Measurements from ENCODE around the gene PDE1C. TPM values are rescaled to one million over a fixed set of nuclear protein-coding genes. Genes with fewer than 3 reads are reported as not detected.

PDE1C gene
- total and polyA plus RNA-seq, 2 of the 4 experiments (the other 2 are of a cell fraction): 14.2 to 61.5 TPM

GRCh38 chr7:32051128-32051527 is 19.1 kb downstream of the PDE1C start:
- Histone ChIP-seq H4K5ac (ENCODE audit: low read depth, low read length) (no peak overlapping the region), H2BK120ac (ENCODE audit: low read depth, low read length) (no peak overlapping the region), H3K9me3 (ENCODE audit: control insufficient read depth, insufficient read depth, low read length) (no peaks in the 10 kb centered on the region), H3K4ac (ENCODE audit: low read depth, low read length) (no peak overlapping the region), H3K9ac (ENCODE audit: low read depth, low read length) (no peak overlapping the region), H3K9me1 (ENCODE audit: insufficient read depth, low read length) (peaks cover 4% of the 10 kb centered on the region; the same call in 1 of the 2 replicates), H3K27me3 (ENCODE audit: control insufficient read depth, insufficient read depth, low read length) (no peaks in the 10 kb centered on the region), H2BK15ac (ENCODE audit: low read depth, low read length) (no peak overlapping the region), H3K56ac (ENCODE audit: extremely low read depth, insufficient read depth, low read length) (no peak overlapping the region), H4K20me1 (ENCODE audit: insufficient read depth, low read length) (no peaks in the 10 kb centered on the region; the same call in 1 of the 2 replicates), H3K23ac (ENCODE audit: low read depth, low read length) (no peak overlapping the region), H2AFZ (replicated peaks; ENCODE audit: low read length, poor library complexity) (no peak overlapping the region), H3K4me3 (ENCODE audit: insufficient read depth, low read depth, low read length) (no peak overlapping the region), H4K91ac (ENCODE audit: insufficient read depth, low read depth, low read length) (no peak overlapping the region), H3K36me3 (ENCODE audit: control insufficient read depth, insufficient read depth, low read length) (peaks cover 7% of the 10 kb centered on the region; the same call in 1 of the 2 replicates), H2BK5ac (ENCODE audit: low read depth, low read length, poor library complexity, severe bottlenecking) (no peak overlapping the region), H3K18ac (ENCODE audit: low read depth, low read length) (no peak overlapping the region), H2BK20ac (ENCODE audit: low read depth, low read length) (no peak overlapping the region), H4K8ac (ENCODE audit: low read depth in 2 of 2, low read length in 2 of 2) (no peak overlapping the region), H3K4me2 (ENCODE audit: low read depth, low read length) (no peak overlapping the region), H3K79me1 (ENCODE audit: low read depth in 1 of 2, low read length in 2 of 2) (peaks cover 0 to 13% of the 10 kb centered on the region in 2 experiments), H3K27ac (ENCODE audit: insufficient read depth, low read length) (no peak overlapping the region), H2AK5ac (ENCODE audit: low read depth, low read length) (no peak overlapping the region), H3K4me1 (ENCODE audit: control insufficient read depth, insufficient read depth, low read length) (peaks cover 6% of the 10 kb centered on the region), H2AK9ac (replicated peaks; ENCODE audit: low read depth, low read length, poor library complexity) (no peak overlapping the region), H3K14ac (replicated peaks; ENCODE audit: low read depth, low read length) (no peak overlapping the region)
- CTCF ChIA-PET: no interaction called here
- no peak for ATAC-seq (ENCODE audit: low read depth)
- WGBS, 2 experiments (ENCODE audit: extremely low coverage in 2 of 2, insufficient read length in 1 of 2): 67% methylated on average over 4 of the region's 5 CpGs; no CpG with 5 or more reads in 1 of the 2 experiments
- POLR2A ChIA-PET (ENCODE audit: unreplicated experiment): no interaction called here
- no peak for TF ChIP-seq USF2 (IDR thresholded peaks at IDR 0.05; ENCODE audit: low read depth, low read length)
- TF ChIP-seq CTCF (conservative IDR thresholded peaks at IDR 0.05; ENCODE audit: low read depth, low read length): no peak
- no peak for TF ChIP-seq ELK1 (IDR thresholded peaks at IDR 0.05; ENCODE audit: borderline replicate concordance, low read depth, low read length)
- TF ChIP-seq MXI1 (IDR thresholded peaks at IDR 0.05; ENCODE audit: borderline replicate concordance, low read depth, low read length): no peak
- intact Hi-C loops (cut with micrococcal nuclease) (no loop called here), dilution Hi-C loops (cut with HindIII; ENCODE audit: low sequenced_read_pairs, unreplicated experiment) (no loop called here), in situ Hi-C loops (cut with MboI; ENCODE audit: low sequenced_read_pairs) (no loop called here)
- BruUV-seq (replicated peaks): no TSS peak
- no peak for DNase-seq

All from IMR-90 (cell line).